Memory B cell (primary cell): ENCODE results near the gene ARHGAP45.

Experiments used
- ATAC-seq: fragments of 150-1000 bp; cut with Tn5 transposase; 2 replicates; pipeline ENCODE4 v1.10.0; 2021; ENCODE audit warnings: low read depth, mild to moderate bottlenecking, moderate library complexity
- DNase-seq, 2 donors: peaks; one replicate each; pipeline ENCODE4 v3.0.0; 2022; ENCODE audit warnings: low spot score in 2 of 2
- H3K27ac Mint-ChIP-seq: one replicate; pipeline ENCODE4 v1.8.0; 2022; ENCODE audit warnings: mild to moderate bottlenecking, moderate library complexity, mixed read lengths
- H3K27me3 Mint-ChIP-seq: one replicate; pipeline ENCODE4 v1.8.0; 2022; ENCODE audit warnings: mixed read lengths
- H3K36me3 Mint-ChIP-seq: one replicate; pipeline ENCODE4 v1.8.0; 2022; ENCODE audit warnings: mild to moderate bottlenecking, mixed read lengths
- H3K4me1 Mint-ChIP-seq: one replicate; pipeline ENCODE4 v1.8.0; 2022; ENCODE audit warnings: mixed read lengths
- H3K4me3 Mint-ChIP-seq: one replicate; pipeline ENCODE4 v1.8.0; 2022; ENCODE audit warnings: mild to moderate bottlenecking, moderate library complexity, mixed read lengths
- H3K9me3 Mint-ChIP-seq: one replicate; pipeline ENCODE4 v1.8.0; 2022; ENCODE audit warnings: mixed read lengths

ARHGAP45 gene

GRCh38 chr19:1089891-1090290, 22.9 kb downstream of the ARHGAP45 start:
- Mint-ChIP-seq H3K4me3 (no peak overlapping the region), H3K27me3 (no peaks in the 10 kb centered on the region), H3K36me3 (peaks cover 10% of the 10 kb centered on the region), H3K9me3 (no peaks in the 10 kb centered on the region), H3K27ac (no peak overlapping the region), H3K4me1 (peaks cover 30% of the 10 kb centered on the region)
- DNase-seq (no peak), ATAC-seq (peak; percentile 15)

GRCh38 chr19:1090731-1091543, 24.0 kb downstream of the ARHGAP45 start:
- Mint-ChIP-seq H3K36me3 (peaks cover 3% of the 10 kb centered on the region), H3K27ac (peak overlapping the region; percentile 53), H3K9me3 (no peaks in the 10 kb centered on the region), H3K27me3 (no peaks in the 10 kb centered on the region), H3K4me3 (no peak overlapping the region), H3K4me1 (peaks cover 25% of the 10 kb centered on the region)
- DNase-seq (no peak), ATAC-seq (no peak)

DNA sequence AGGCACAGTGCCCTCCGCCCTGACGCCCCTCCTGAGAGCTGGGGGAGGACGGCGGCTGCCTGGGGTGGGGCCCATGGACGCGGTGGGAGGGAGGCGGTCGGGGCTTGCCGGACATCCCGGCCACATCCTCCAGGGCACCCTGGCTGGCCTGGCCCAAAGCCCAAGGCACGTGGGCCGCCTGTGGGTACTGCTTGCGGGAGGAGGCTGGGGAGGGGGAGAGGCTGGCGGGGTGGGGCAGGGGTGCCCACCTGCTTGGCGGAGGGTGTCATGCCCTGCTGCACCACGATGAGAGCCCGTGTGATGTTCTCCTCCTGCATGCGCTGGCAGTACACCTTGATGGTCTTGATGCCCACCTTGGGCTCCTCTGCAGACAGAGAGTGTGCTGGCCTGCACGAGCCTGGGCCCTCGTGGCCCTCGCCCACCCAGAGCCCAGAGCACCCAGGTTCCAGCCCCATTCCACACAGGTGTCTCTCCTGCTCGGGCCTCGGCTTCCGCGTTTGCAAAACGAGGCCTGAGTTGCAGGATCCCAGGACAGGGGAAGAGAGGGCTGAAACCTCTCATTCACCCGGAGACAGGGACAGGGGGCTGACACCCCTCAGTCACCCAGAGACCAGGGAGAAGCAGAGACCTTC, 24.7 kb downstream of the ARHGAP45 start:
- ATAC-seq: no peak
- Mint-ChIP-seq H3K36me3 (peaks cover 3% of the 10 kb centered on the region), H3K27ac (no peak overlapping the region), H3K4me3 (no peak overlapping the region), H3K4me1 (peaks cover 27% of the 10 kb centered on the region), H3K27me3 (no peaks in the 10 kb centered on the region), H3K9me3 (no peaks in the 10 kb centered on the region)
- no peak for DNase-seq

GRCh38 chr19:1093330-1093729, 26.4 kb downstream of the ARHGAP45 start:
- Mint-ChIP-seq H3K36me3 (peaks cover 3% of the 10 kb centered on the region), H3K4me3 (peak overlapping the region; percentile 88), H3K27ac (peak overlapping the region; percentile 75), H3K9me3 (no peaks in the 10 kb centered on the region), H3K27me3 (no peaks in the 10 kb centered on the region), H3K4me1 (peaks cover 17% of the 10 kb centered on the region)
- DNase-seq (no peak), ATAC-seq (no peak)

GRCh38 chr19:1093811-1094553, 27.0 kb downstream of the ARHGAP45 start:
- Mint-ChIP-seq H3K27me3 (no peaks in the 10 kb centered on the region), H3K4me3 (peak overlapping the region; percentile 88), H3K4me1 (peaks cover 17% of the 10 kb centered on the region), H3K36me3 (peaks cover 3% of the 10 kb centered on the region), H3K9me3 (no peaks in the 10 kb centered on the region), H3K27ac (peak overlapping the region; percentile 90)
- DNase-seq (no peak), ATAC-seq (no peak)

- Mint-ChIP-seq H3K27me3 (no peaks in the 10 kb centered on the region), H3K4me3 (peak overlapping the region; percentile 88), H3K27ac (peak overlapping the region; percentile 90), H3K4me1 (peaks cover 17% of the 10 kb centered on the region), H3K9me3 (no peaks in the 10 kb centered on the region), H3K36me3 (peaks cover 3% of the 10 kb centered on the region)
- ATAC-seq (no peak), DNase-seq (no peak)
Observed at GRCh38 chr19:1094655-1094977, 27.6 kb downstream of the ARHGAP45 start.

- DNase-seq (peak; percentile 98 to 100), ATAC-seq (peak; percentile 93)
- Mint-ChIP-seq H3K36me3 (peaks cover 3% of the 10 kb centered on the region), H3K4me3 (peak within 1 kb of the TSS; percentile 88), H3K4me1 (peaks cover 17% of the 10 kb centered on the region), H3K27me3 (no peaks in the 10 kb centered on the region), H3K9me3 (no peaks in the 10 kb centered on the region), H3K27ac (peak within 1 kb of the TSS; percentile 90)
Observed at GRCh38 chr19:1094978-1095701, 28.2 kb downstream of the ARHGAP45 start, which contains the start of gene POLR2E. Gene POLR2E (minus strand): TSS chr19:1095375. CDS start chr19:1095315, 60 bp downstream.

- ATAC-seq: no peak
- H3K27me3 Mint-ChIP-seq: no peaks in the 10 kb centered on the region
- H3K36me3 Mint-ChIP-seq: peaks cover 3% of the 10 kb centered on the region
- no peaks in the 10 kb centered on the region for H3K9me3 Mint-ChIP-seq
- H3K27ac Mint-ChIP-seq: no peak overlapping the region
- peaks cover 21% of the 10 kb centered on the region for H3K4me1 Mint-ChIP-seq
- DNase-seq: no peak
- no peak overlapping the region for H3K4me3 Mint-ChIP-seq
Observed at GRCh38 chr19:1097810-1098176, 30.8 kb downstream of the ARHGAP45 start.

DNA sequence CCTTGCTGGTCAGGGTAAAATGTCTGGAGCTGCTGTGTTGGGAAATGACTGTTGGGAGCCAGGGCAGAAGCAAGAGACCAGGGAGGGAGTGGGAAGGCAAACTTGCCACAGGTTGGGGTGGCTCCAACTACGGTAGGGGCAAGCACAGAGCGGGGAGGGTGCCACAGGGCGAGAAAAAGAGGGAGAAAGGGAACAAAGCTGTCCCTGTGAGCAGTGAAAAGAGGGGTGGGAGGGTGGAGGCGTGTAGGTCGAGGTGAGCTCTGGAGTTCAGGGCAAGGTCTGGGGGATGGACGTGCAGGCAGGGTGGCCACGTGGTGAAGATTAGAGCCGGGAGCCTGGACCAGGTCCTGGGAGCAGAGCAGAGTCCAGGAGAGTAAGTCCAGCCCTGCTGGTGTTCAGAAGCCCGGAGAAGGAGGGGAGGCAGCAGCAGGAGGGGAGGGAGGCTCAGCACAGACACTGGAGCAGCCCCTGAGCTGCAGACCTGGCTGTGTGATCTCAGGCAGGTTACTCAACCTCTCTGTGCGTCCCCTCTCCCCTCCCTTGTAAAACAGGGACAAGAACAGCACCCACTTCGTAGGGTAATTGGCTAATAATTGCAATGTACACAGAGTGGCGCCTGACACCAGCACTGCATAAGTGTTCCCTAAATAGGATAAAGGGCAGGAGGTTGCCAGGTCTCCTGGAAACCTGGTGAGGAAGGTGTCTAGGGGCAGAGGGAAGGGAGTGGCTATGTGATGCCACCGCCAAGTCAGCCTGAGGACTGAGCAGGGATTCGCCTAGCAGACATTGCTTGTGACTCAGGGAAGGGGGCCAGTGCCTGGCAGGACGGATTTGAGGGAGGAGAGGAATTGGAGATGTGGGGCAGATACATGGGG, 31.4 kb downstream of the ARHGAP45 start:
- ATAC-seq: no peak
- DNase-seq: no peak
- H3K9me3 Mint-ChIP-seq: no peaks in the 10 kb centered on the region
- peaks cover 1% of the 10 kb centered on the region for H3K36me3 Mint-ChIP-seq
- H3K27me3 Mint-ChIP-seq: no peaks in the 10 kb centered on the region
- no peak overlapping the region for H3K27ac Mint-ChIP-seq
- no peak overlapping the region for H3K4me3 Mint-ChIP-seq
- peaks cover 19% of the 10 kb centered on the region for H3K4me1 Mint-ChIP-seq

DNA sequence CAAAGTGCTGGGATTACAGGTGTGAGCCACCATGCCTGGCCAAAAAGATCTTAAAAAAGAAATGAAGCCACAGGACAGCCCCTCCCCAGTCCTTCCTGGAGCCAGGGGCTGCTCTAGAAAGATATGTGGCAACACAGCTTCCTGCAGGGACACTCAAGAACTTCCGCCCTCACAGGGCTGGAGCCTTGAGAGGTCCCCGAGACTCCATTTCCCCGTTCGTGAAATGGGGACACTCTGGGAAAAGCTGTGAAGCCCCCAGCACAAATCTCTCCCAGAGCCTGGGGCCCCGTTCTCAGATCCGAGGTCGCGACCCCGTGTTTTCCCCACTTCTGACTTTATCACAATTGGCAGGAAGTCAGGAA, 34.4 kb downstream of the ARHGAP45 start:
- H3K4me3 Mint-ChIP-seq: no peak overlapping the region
- peaks cover 9% of the 10 kb centered on the region for H3K4me1 Mint-ChIP-seq
- no peak for DNase-seq
- no peaks in the 10 kb centered on the region for H3K9me3 Mint-ChIP-seq
- no peaks in the 10 kb centered on the region for H3K27me3 Mint-ChIP-seq
- no peak for ATAC-seq
- H3K36me3 Mint-ChIP-seq: no peaks in the 10 kb centered on the region
- peak overlapping the region; percentile 20 for H3K27ac Mint-ChIP-seq

- DNase-seq: no peak
Observed at GRCh38 chr19:1102407-1103131, 35.6 kb downstream of the ARHGAP45 start.

DNA sequence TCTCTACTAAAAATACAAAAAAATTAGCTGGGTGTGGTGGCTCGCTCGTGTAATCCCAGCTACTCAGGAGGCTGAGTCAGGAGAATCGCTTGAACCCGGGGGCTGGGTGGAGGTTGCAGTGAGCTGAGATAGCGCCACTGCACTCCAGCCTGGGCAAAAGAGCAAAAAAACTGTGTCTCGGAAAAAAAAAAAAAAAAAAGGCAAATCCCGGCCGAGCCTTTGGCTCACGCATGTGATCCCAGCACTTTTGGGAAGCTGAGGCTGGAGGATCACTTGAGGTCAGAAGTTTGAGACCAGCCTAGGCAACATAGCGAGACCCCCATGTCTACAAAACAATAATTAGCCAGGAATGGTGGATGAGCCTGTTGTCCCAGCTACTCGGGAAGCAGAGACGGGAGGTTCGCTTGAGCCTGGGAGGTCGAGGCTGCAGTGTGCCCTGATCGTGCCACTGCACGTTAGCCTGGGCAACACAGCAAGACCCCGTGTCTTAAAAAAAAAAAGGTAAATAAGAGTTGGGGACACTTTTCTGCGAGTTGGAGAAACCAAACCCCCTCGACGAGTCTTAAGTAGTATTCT, 36.3 kb downstream of the ARHGAP45 start:
- H3K9me3 Mint-ChIP-seq: no peaks in the 10 kb centered on the region
- peak overlapping the region; percentile 85 for H3K27ac Mint-ChIP-seq
- DNase-seq: no peak
- H3K27me3 Mint-ChIP-seq: no peaks in the 10 kb centered on the region
- no peak for ATAC-seq
- H3K4me1 Mint-ChIP-seq: peaks cover 11% of the 10 kb centered on the region
- no peaks in the 10 kb centered on the region for H3K36me3 Mint-ChIP-seq
- H3K4me3 Mint-ChIP-seq: peak overlapping the region; percentile 71

More at GRCh38 chr19:1102407-1103131, 35.6 kb downstream of the ARHGAP45 start:
- Mint-ChIP-seq H3K4me3 (peak overlapping the region; percentile 39), H3K9me3 (no peaks in the 10 kb centered on the region), H3K27ac (peak overlapping the region; percentile 85), H3K27me3 (no peaks in the 10 kb centered on the region), H3K4me1 (peaks cover 11% of the 10 kb centered on the region), H3K36me3 (no peaks in the 10 kb centered on the region)
- ATAC-seq: no peak
